HepG2 (cell line): ENCODE results near the gene UBTD1. TPM values are rescaled to one million over a fixed set of nuclear protein-coding genes. Genes with fewer than 3 reads are reported as not detected.
A peak's percentile ranks its signal among the peaks of the same experiment; 100 is the strongest.

Experiments
- ATF7 ChIP-seq, 2 experiments: fragments of 450-650 bp in 1 of 2; sonication (generic) in 1 of 2; formaldehyde crosslinking in 1 of 2; IDR thresholded peaks; 2 replicates each; pipeline versions ENCODE4 v1.4.0 to v1.6.1; 2016 to 2020; ENCODE audit warnings: antibody characterized with exemption in 1 of 2, mild to moderate bottlenecking in 1 of 2, missing genetic modification reagents in 1 of 2
- DRAP1 ChIP-seq: IDR thresholded peaks from 2 replicates; pipeline ENCODE4 v1.6.1; 2016; ENCODE audit warnings: missing genetic modification reagents, missing compliant biosample characterization
- ELF1 ChIP-seq: sonication (generic); formaldehyde crosslinking; IDR thresholded peaks from 2 replicates; pipeline ENCODE4 v1.4.0; 2020; ENCODE audit warnings: missing genetic modification reagents
- GATAD2A ChIP-seq: IDR thresholded peaks from 2 replicates; pipeline ENCODE4 v1.6.1; 2016
- GTF3A ChIP-seq: sonication (generic); formaldehyde crosslinking; conservative IDR thresholded peaks from 2 replicates; pipeline ENCODE4 v1.4.0; 2020; ENCODE audit warnings: mild to moderate bottlenecking, missing genetic modification reagents
- HES4 ChIP-seq: sonication (generic); formaldehyde crosslinking; IDR thresholded peaks from 2 replicates; pipeline ENCODE4 v1.9.0; 2021; ENCODE audit warnings: mild to moderate bottlenecking, missing genetic modification reagents, borderline replicate concordance
- HOXA5 ChIP-seq: sonication (generic); formaldehyde crosslinking; IDR thresholded peaks from 2 replicates; pipeline ENCODE4 v1.4.0; 2020; ENCODE audit warnings: missing genetic modification reagents
- HOXA7 ChIP-seq: sonication (generic); formaldehyde crosslinking; IDR thresholded peaks from 2 replicates; pipeline ENCODE4 v1.8.1; 2022; ENCODE audit warnings: mild to moderate bottlenecking, missing genetic modification reagents, moderate library complexity
- KLF6 ChIP-seq: IDR thresholded peaks from 2 replicates; pipeline ENCODE4 v1.8.0; 2016; ENCODE audit warnings: missing biosample characterization, missing genetic modification reagents
- MTA1 ChIP-seq: sonication (generic); formaldehyde crosslinking; IDR thresholded peaks from 2 replicates; pipeline ENCODE4 v1.4.0; 2020; ENCODE audit warnings: missing genetic modification reagents, mild to moderate bottlenecking, borderline replicate concordance
- PRPF4 ChIP-seq: fragments of 200-400 bp; formaldehyde crosslinking; IDR thresholded peaks from 2 replicates; pipeline ENCODE4 v1.6.1; 2016; ENCODE audit warnings: low read length, low read depth; ENCODE audit not compliant: poor library complexity, severe bottlenecking
- RXRB ChIP-seq: IDR thresholded peaks from 2 replicates; pipeline ENCODE4 v1.6.1; 2016; ENCODE audit warnings: borderline replicate concordance, missing genetic modification reagents, missing compliant biosample characterization
- SMC3 ChIP-seq: IDR thresholded peaks from 2 replicates; pipeline ENCODE4 v1.6.1; 2011; ENCODE audit warnings: low read length, improper control_type of control experiment
- TEAD3 ChIP-seq: optimal IDR thresholded peaks from 2 replicates; pipeline ENCODE3; 2016; ENCODE audit warnings: borderline replicate concordance
- YY1 ChIP-seq: IDR thresholded peaks from 2 replicates; pipeline ENCODE4 v1.6.1; 2011; ENCODE audit warnings: low read length, low read depth, moderate library complexity, mild to moderate bottlenecking; ENCODE audit not compliant: insufficient read depth, insufficient replicate concordance
- ZBTB7B ChIP-seq: sonication (generic); formaldehyde crosslinking; IDR thresholded peaks from 2 replicates; pipeline ENCODE4 v1.4.0; 2020; ENCODE audit warnings: missing genetic modification reagents
- ZFP36L2 ChIP-seq: sonication (generic); formaldehyde crosslinking; IDR thresholded peaks from 2 replicates; pipeline ENCODE4 v1.4.0; 2020; ENCODE audit warnings: missing genetic modification reagents
- ZNF230 ChIP-seq: sonication (generic); formaldehyde crosslinking; IDR thresholded peaks from 2 replicates; pipeline ENCODE4 v1.4.0; 2020; ENCODE audit warnings: mild to moderate bottlenecking, missing genetic modification reagents
- ZNF3 ChIP-seq: IDR thresholded peaks from 2 replicates; pipeline ENCODE4 v1.7.0; 2017; ENCODE audit warnings: inconsistent platforms
- ZNF350 ChIP-seq: sonication (generic); formaldehyde crosslinking; IDR thresholded peaks from 2 replicates; pipeline ENCODE4 v1.4.0; 2020; ENCODE audit warnings: mild to moderate bottlenecking, low read depth, missing genetic modification reagents, borderline replicate concordance
- ZNF547 ChIP-seq: sonication (generic); formaldehyde crosslinking; IDR thresholded peaks from 2 replicates; pipeline ENCODE4 v1.5.1; 2020; ENCODE audit warnings: mild to moderate bottlenecking, missing genetic modification reagents
- ZNF570 ChIP-seq: sonication (generic); formaldehyde crosslinking; IDR thresholded peaks from 2 replicates; pipeline ENCODE4 v1.4.0; 2020; ENCODE audit warnings: mild to moderate bottlenecking, missing genetic modification reagents, borderline replicate concordance
- ZNF687 ChIP-seq: sonication (generic); formaldehyde crosslinking; IDR thresholded peaks from 2 replicates; pipeline ENCODE4 v1.5.1; 2020; ENCODE audit warnings: mild to moderate bottlenecking, missing genetic modification reagents, moderate library complexity
- ZNF782 ChIP-seq: sonication (generic); formaldehyde crosslinking; IDR thresholded peaks from 2 replicates; pipeline ENCODE4 v1.4.0; 2020; ENCODE audit warnings: missing genetic modification reagents, mild to moderate bottlenecking, borderline replicate concordance
- ZNF788 ChIP-seq: sonication (generic); formaldehyde crosslinking; IDR thresholded peaks from 2 replicates; pipeline ENCODE4 v1.5.0; 2020; ENCODE audit warnings: mild to moderate bottlenecking, missing genetic modification reagents, borderline replicate concordance
- polyA plus RNA-seq, 8 experiments: library from polyadenylated mRNA; depleted of rRNA in 3 of 8; stranded (reverse) in 7 of 8; unstranded in 1 of 8; fragments of >200 nt; fragmentation: Illumina TruSeq in 4 of 8; extraction: Trizol in 4 of 8; gene quantifications; 2 replicates each; pipeline versions ENCODE4 v1.2.1 to v1.2.3, GENCODE V29; 2011 to 2016; ENCODE audit warnings: low read depth in 4 of 8, missing spikeins in 1 of 8, mixed read lengths in 1 of 8; ENCODE audit not compliant: insufficient read depth in 1 of 8
- total RNA-seq, 5 experiments: library from RNA; depleted of rRNA; stranded (reverse); fragments of >200 nt; fragmentation: Illumina TruSeq; extraction: Trizol; gene quantifications; 2 replicates each; pipeline ENCODE4 v1.2.3, GENCODE V29; 2016; ENCODE audit warnings: low read depth in 1 of 5
- TF ChIP-seq, protein P1 (sequence below): sonication (generic); formaldehyde crosslinking; IDR thresholded peaks from 2 replicates; pipeline ENCODE4 v1.5.1; 2020; ENCODE audit warnings: missing genetic modification reagents, mild to moderate bottlenecking, borderline replicate concordance

The UBTD1 gene
- total and polyA plus RNA-seq, 2 of the 13 experiments (the other 11 are each of a cell fraction or from before 2014, with no cell fraction given), result 7.9 to 10.0 TPM

DNA sequence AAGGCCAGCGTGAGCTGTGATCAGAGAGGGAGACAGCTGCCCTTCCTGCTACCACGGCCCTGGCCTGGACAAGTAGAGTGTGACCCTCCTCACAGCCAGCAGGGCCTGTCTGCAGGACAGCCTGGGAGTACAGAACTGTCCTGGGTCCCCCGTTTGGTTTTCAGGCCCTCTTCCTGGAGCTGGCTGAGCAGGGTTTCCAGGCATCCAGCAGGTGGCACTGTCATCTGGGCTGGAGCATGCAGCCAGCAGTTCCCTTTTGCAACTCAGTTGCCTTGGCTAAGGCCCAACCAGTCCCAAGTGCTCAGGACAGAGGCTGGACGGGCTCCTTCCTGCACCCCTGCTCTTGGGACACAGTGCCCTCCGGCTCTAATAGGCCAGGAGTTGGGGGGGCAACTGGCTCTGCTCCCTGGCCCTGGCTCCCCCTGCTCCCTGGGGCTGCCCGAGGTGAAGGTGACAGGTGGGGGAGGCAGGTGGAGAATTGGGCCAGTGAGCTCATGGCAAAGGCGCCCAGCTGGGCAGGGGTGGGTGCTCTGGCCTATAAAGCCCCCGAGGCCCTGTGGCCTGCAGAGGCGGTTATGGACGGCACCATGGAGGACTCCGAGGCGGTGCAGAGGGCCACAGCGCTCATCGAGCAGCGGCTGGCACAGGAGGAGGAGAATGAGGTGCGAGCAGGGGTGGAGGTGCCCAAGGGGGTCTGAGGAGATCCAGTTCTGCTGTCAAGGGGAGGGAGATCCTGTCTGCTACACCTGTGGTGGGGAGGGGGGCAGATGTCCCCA, 73.7 kb downstream of the UBTD1 start, which contains the start of gene ANKRD2 (continued):
- peak; percentile 60 for TF ChIP-seq ZNF687 (CRISPR knock-in tag)
- TF ChIP-seq ZNF782, result 0 out of 2 replicates have a peak, but pooled peaks have one; percentile 24
- TF ChIP-seq ATF7 (IDR thresholded peaks at IDR 0.05), result no peak
- TF ChIP-seq ATF7 (CRISPR knock-in tag; IDR thresholded peaks at IDR 0.05), result no peak
- peak; percentile 92 for TF ChIP-seq SMC3
- TF ChIP-seq PRPF4, result no peak
- 0 out of 2 replicates have a peak, but pooled peaks have one; percentile 12 for TF ChIP-seq GATAD2A (CRISPR knock-in tag)
- TF ChIP-seq HES4 (CRISPR knock-in tag), result peak; percentile 27; the same call in 1 of the 2 replicates
- TF ChIP-seq ZNF350 (CRISPR knock-in tag), result 0 out of 2 replicates have a peak, but pooled peaks have one; percentile 28
- TF ChIP-seq ZNF547 (CRISPR knock-in tag), result peak; percentile 47; the same call in 1 of the 2 replicates
- TF ChIP-seq ELF1 (CRISPR knock-in tag), result 0 out of 2 replicates have a peak, but pooled peaks have one; percentile 43
- peak; percentile 59 for TF ChIP-seq TEAD3 (CRISPR knock-in tag)
- TF ChIP-seq DRAP1, result no peak
- TF ChIP-seq GTF3A (CRISPR knock-in tag), result 0 out of 2 replicates have a peak, but pooled peaks have one; percentile 51
- TF ChIP-seq ZNF3 (CRISPR knock-in tag), result no peak
- no peak for TF ChIP-seq ZFP36L2 (CRISPR knock-in tag)
- TF ChIP-seq ZNF788, result peak; percentile 48; the same call in 1 of the 2 replicates
- peak; percentile 42 for TF ChIP-seq YY1
- 0 out of 2 replicates have a peak, but pooled peaks have one; percentile 55 for TF ChIP-seq ZNF230
- no peak for TF ChIP-seq HOXA5 (CRISPR knock-in tag)
- no peak for TF ChIP-seq KLF6 (CRISPR knock-in tag)
- 0 out of 2 replicates have a peak, but pooled peaks have one; percentile 55 for TF ChIP-seq MTA1 (CRISPR knock-in tag)
- no peak for TF ChIP-seq ZBTB7B (CRISPR knock-in tag)
- no peak for TF ChIP-seq HOXA7 (CRISPR knock-in tag)
- TF ChIP-seq, protein P1, sequence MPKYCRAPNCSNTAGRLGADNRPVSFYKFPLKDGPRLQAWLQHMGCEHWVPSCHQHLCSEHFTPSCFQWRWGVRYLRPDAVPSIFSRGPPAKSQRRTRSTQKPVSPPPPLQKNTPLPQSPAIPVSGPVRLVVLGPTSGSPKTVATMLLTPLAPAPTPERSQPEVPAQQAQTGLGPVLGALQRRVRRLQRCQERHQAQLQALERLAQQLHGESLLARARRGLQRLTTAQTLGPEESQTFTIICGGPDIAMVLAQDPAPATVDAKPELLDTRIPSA (CRISPR knock-in tag), result no peak
- no peak for TF ChIP-seq RXRB
- no peak for TF ChIP-seq ZNF570
